ENCODE results near the gene ELAC1.

ELAC1 gene

DNA sequence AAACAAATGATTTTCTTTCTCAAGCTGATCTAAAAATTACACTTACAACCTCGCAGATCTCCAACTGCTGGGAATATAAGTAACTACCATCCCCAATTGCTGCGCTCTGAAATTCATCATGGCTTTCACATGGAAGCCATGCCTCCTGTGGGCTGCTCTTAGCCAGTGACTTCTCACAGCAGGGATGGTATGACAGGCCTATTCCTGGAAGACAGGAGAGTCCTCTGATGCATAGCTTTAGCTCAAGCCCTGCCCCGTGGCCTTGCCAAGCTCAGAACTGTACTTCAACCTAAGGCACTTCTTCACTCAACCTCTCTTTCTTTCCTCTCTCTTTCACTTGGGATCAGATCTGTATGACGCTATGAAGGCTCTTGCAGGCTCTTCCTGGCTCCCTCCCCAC lies 12.6 kb upstream of the ELAC1 start:
- H3K9ac ChIP-seq (ENCODE audit: low read length), result no peak overlapping the region
- H3K4me2 ChIP-seq (ENCODE audit: low read depth, low read length), result no peak overlapping the region
- no peak overlapping the region for H3K4me3 ChIP-seq (ENCODE audit: low read length)
- H3K27ac ChIP-seq (ENCODE audit: low read length), result no peak overlapping the region
- no peaks in the 10 kb centered on the region for H3K9me3 ChIP-seq (replicated peaks; ENCODE audit: insufficient read depth, low read length)
- no peak for TF ChIP-seq EZH2 (optimal IDR thresholded peaks at IDR 0.05; ENCODE audit: low read depth, low read length)
- TF ChIP-seq, protein P1, sequence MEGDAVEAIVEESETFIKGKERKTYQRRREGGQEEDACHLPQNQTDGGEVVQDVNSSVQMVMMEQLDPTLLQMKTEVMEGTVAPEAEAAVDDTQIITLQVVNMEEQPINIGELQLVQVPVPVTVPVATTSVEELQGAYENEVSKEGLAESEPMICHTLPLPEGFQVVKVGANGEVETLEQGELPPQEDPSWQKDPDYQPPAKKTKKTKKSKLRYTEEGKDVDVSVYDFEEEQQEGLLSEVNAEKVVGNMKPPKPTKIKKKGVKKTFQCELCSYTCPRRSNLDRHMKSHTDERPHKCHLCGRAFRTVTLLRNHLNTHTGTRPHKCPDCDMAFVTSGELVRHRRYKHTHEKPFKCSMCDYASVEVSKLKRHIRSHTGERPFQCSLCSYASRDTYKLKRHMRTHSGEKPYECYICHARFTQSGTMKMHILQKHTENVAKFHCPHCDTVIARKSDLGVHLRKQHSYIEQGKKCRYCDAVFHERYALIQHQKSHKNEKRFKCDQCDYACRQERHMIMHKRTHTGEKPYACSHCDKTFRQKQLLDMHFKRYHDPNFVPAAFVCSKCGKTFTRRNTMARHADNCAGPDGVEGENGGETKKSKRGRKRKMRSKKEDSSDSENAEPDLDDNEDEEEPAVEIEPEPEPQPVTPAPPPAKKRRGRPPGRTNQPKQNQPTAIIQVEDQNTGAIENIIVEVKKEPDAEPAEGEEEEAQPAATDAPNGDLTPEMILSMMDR (IDR thresholded peaks at IDR 0.05; ENCODE audit: low read length), result no peak
- no peak for TF ChIP-seq EZH2phosphoT487 (IDR thresholded peaks at IDR 0.05; ENCODE audit: low read length)
- H3K79me2 ChIP-seq (ENCODE audit: low read length), result no peaks in the 10 kb centered on the region
- H4K20me1 ChIP-seq (ENCODE audit: insufficient read depth, low read length), result no peaks in the 10 kb centered on the region
- no peak overlapping the region for H2AFZ ChIP-seq (ENCODE audit: low read length)
- H3F3A ChIP-seq (ENCODE audit: insufficient read depth, low read length), result no peaks in the 10 kb centered on the region
- no peaks in the 10 kb centered on the region for H3K36me3 ChIP-seq (replicated peaks; ENCODE audit: insufficient read depth, low read length)
- no peaks in the 10 kb centered on the region for H3K9me2 ChIP-seq (replicated peaks; ENCODE audit: insufficient read depth, low read length)
- H3K4me1 ChIP-seq (ENCODE audit: low read length), result no peaks in the 10 kb centered on the region
- no peak for DNase-seq
- no peaks in the 10 kb centered on the region for H3K27me3 ChIP-seq (replicated peaks; ENCODE audit: insufficient read depth, low read length)

DNA sequence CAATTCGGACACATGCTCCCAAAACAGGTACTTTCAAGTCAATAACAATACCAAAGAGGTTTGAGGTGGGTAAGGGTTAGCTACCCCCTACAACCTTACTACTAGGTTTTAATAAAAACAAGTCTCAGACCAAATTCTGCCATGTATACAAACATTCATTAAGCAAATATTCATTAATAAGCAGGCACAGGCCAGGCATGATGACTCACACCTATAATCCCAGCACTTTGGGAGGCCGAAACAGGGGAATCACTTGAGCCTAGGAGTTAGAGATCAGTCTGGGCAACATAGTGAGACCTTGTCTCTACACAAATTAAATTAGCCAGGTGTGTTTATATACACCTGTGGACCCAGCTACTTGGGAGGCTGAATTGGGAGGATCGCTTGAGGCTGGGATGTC lies 11.7 kb upstream of the ELAC1 start:
- no peak overlapping the region for H3K4me2 ChIP-seq (ENCODE audit: low read depth, low read length)
- no peak overlapping the region for H3K9ac ChIP-seq (ENCODE audit: low read length)
- no peaks in the 10 kb centered on the region for H3K27me3 ChIP-seq (replicated peaks; ENCODE audit: insufficient read depth, low read length)
- H3K9me3 ChIP-seq (replicated peaks; ENCODE audit: insufficient read depth, low read length), result no peaks in the 10 kb centered on the region
- H3F3A ChIP-seq (ENCODE audit: insufficient read depth, low read length), result no peaks in the 10 kb centered on the region
- H3K9me2 ChIP-seq (replicated peaks; ENCODE audit: insufficient read depth, low read length), result no peaks in the 10 kb centered on the region
- H3K4me1 ChIP-seq (ENCODE audit: low read length), result no peaks in the 10 kb centered on the region
- TF ChIP-seq, protein P1 (IDR thresholded peaks at IDR 0.05; ENCODE audit: low read length), result no peak
- TF ChIP-seq EZH2phosphoT487 (IDR thresholded peaks at IDR 0.05; ENCODE audit: low read length) (no peak), EZH2 (optimal IDR thresholded peaks at IDR 0.05; ENCODE audit: low read depth, low read length) (no peak)
- no peak overlapping the region for H2AFZ ChIP-seq (ENCODE audit: low read length)
- no peaks in the 10 kb centered on the region for H3K79me2 ChIP-seq (ENCODE audit: low read length)
- no peaks in the 10 kb centered on the region for H3K36me3 ChIP-seq (replicated peaks; ENCODE audit: insufficient read depth, low read length)
- H3K4me3 ChIP-seq (ENCODE audit: low read length), result no peak overlapping the region
- H3K27ac ChIP-seq (ENCODE audit: low read length), result no peak overlapping the region
- H4K20me1 ChIP-seq (ENCODE audit: insufficient read depth, low read length), result no peaks in the 10 kb centered on the region
- no peak for DNase-seq

DNA sequence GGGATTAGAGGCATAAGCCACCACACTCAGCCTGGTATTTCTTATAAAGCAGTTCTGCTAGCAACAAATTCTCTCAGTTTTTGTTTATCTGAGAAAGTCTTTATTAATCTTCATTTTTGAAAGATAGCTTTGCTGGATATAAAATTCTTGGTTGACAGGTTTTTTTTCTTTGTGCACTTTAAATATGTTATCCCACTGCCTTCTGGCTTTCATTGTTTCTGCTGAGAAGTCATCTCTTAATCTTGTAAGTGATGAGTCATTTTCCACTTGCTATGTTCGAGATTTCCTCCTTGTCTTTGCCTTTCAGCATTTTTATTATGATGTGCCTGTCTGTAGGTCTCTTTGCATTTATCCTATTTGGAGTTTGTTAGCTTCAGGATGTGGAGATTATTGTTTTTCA lies 5.9 kb upstream of the ELAC1 start:
- H2AFZ ChIP-seq (ENCODE audit: low read length), result no peak overlapping the region
- H3K9ac ChIP-seq (ENCODE audit: low read length), result no peak overlapping the region
- H3F3A ChIP-seq (ENCODE audit: insufficient read depth, low read length), result no peaks in the 10 kb centered on the region
- H3K79me2 ChIP-seq (ENCODE audit: low read length), result no peaks in the 10 kb centered on the region
- no peak overlapping the region for H3K4me3 ChIP-seq (ENCODE audit: low read length)
- no peaks in the 10 kb centered on the region for H3K27me3 ChIP-seq (replicated peaks; ENCODE audit: insufficient read depth, low read length)
- no peaks in the 10 kb centered on the region for H3K9me2 ChIP-seq (replicated peaks; ENCODE audit: insufficient read depth, low read length)
- no peak overlapping the region for H3K27ac ChIP-seq (ENCODE audit: low read length)
- no peak for DNase-seq
- H4K20me1 ChIP-seq (ENCODE audit: insufficient read depth, low read length), result no peaks in the 10 kb centered on the region
- no peaks in the 10 kb centered on the region for H3K9me3 ChIP-seq (replicated peaks; ENCODE audit: insufficient read depth, low read length)
- no peaks in the 10 kb centered on the region for H3K4me1 ChIP-seq (ENCODE audit: low read length)
- H3K4me2 ChIP-seq (ENCODE audit: low read depth, low read length), result no peak overlapping the region
- H3K36me3 ChIP-seq (replicated peaks; ENCODE audit: insufficient read depth, low read length), result no peaks in the 10 kb centered on the region
- TF ChIP-seq, protein P1 (IDR thresholded peaks at IDR 0.05; ENCODE audit: low read length), result no peak

Measured in MM.1S (cell line).